Chondrocyte (in vitro differentiated cells): ENCODE data around the gene NTRK3. TPM values are rescaled to one million over a fixed set of nuclear protein-coding genes. Genes with fewer than 3 reads are reported as not detected.

Experiments
- DNase-seq: peaks from one replicate; pipeline ENCODE4 v3.0.0; 2021; ENCODE audit warnings: mixed read lengths, low spot score
- H3K27ac Mint-ChIP-seq: one replicate; pipeline ENCODE4 v1.8.0; 2021; ENCODE audit warnings: mild to moderate bottlenecking, moderate library complexity, mixed read lengths; ENCODE audit not compliant: unreplicated experiment
- H3K27me3 Mint-ChIP-seq: 2 replicates; pipeline ENCODE4 v1.8.0; 2021; ENCODE audit warnings: low read depth, mixed read lengths
- H3K36me3 Mint-ChIP-seq: 2 replicates; pipeline ENCODE4 v1.8.0; 2021; ENCODE audit warnings: low read depth, mixed read lengths
- H3K4me1 Mint-ChIP-seq: 2 replicates; pipeline ENCODE4 v1.8.0; 2021; ENCODE audit warnings: low read depth, mild to moderate bottlenecking, mixed read lengths
- H3K4me3 Mint-ChIP-seq: one replicate; pipeline ENCODE4 v1.8.0; 2021; ENCODE audit warnings: mild to moderate bottlenecking, moderate library complexity, mixed read lengths; ENCODE audit not compliant: unreplicated experiment
- H3K9me3 Mint-ChIP-seq: 2 replicates; pipeline ENCODE4 v1.8.0; 2021; ENCODE audit warnings: low read depth, mixed read lengths
- CTCF ChIP-seq: fragments of 200-600 bp; sonication (generic); IDR thresholded peaks from 2 replicates; pipeline ENCODE4 v1.5.0; 2021; ENCODE audit warnings: antibody characterized with exemption, mild to moderate bottlenecking, moderate library complexity
- total RNA-seq: library from RNA; stranded (reverse); gene quantifications from 3 replicates; pipeline ENCODE4 v1.2.1, GENCODE V29; 2021

The NTRK3 gene
- total RNA-seq, 1 donor from 2014 or later, result not detected

- no peaks in the 10 kb centered on the region for H3K36me3 Mint-ChIP-seq
- no peak overlapping the region for H3K27ac Mint-ChIP-seq
- no peaks in the 10 kb centered on the region for H3K4me1 Mint-ChIP-seq
- H3K27me3 Mint-ChIP-seq, result peaks cover 5% of the 10 kb centered on the region
- no peak for DNase-seq
- TF ChIP-seq CTCF, result no peak
- no peak overlapping the region for H3K4me3 Mint-ChIP-seq
- peaks cover 16% of the 10 kb centered on the region for H3K9me3 Mint-ChIP-seq
Observed at GRCh38 chr15:88032787-88033186, 223.8 kb downstream of the NTRK3 start.

GRCh38 chr15:88031461-88031860, 225.1 kb downstream of the NTRK3 start:
- no peak overlapping the region for H3K4me3 Mint-ChIP-seq
- no peak overlapping the region for H3K27ac Mint-ChIP-seq
- H3K36me3 Mint-ChIP-seq, result no peaks in the 10 kb centered on the region
- H3K4me1 Mint-ChIP-seq, result no peaks in the 10 kb centered on the region
- peaks cover 21% of the 10 kb centered on the region for H3K9me3 Mint-ChIP-seq
- peaks cover 5% of the 10 kb centered on the region for H3K27me3 Mint-ChIP-seq
- TF ChIP-seq CTCF, result no peak
- no peak for DNase-seq

- Mint-ChIP-seq H3K4me1 (no peaks in the 10 kb centered on the region), H3K27me3 (no peaks in the 10 kb centered on the region), H3K4me3 (no peak overlapping the region), H3K27ac (no peak overlapping the region), H3K9me3 (peaks cover 34% of the 10 kb centered on the region), H3K36me3 (no peaks in the 10 kb centered on the region)
- TF ChIP-seq CTCF, result no peak
- DNase-seq, result no peak
Observed at GRCh38 chr15:88029696-88030095, 226.8 kb downstream of the NTRK3 start.

- no peak for DNase-seq
- Mint-ChIP-seq H3K27me3 (no peaks in the 10 kb centered on the region), H3K4me1 (no peaks in the 10 kb centered on the region), H3K36me3 (no peaks in the 10 kb centered on the region), H3K27ac (no peak overlapping the region), H3K9me3 (peaks cover 37% of the 10 kb centered on the region), H3K4me3 (no peak overlapping the region)
- TF ChIP-seq CTCF, result no peak
Observed at GRCh38 chr15:88028024-88028423, 228.5 kb downstream of the NTRK3 start.

- no peak for DNase-seq
- H3K36me3 Mint-ChIP-seq, result no peaks in the 10 kb centered on the region
- no peak overlapping the region for H3K27ac Mint-ChIP-seq
- no peak overlapping the region for H3K4me3 Mint-ChIP-seq
- TF ChIP-seq CTCF, result no peak
- H3K4me1 Mint-ChIP-seq, result no peaks in the 10 kb centered on the region
- H3K27me3 Mint-ChIP-seq, result no peaks in the 10 kb centered on the region
- peaks cover 31% of the 10 kb centered on the region for H3K9me3 Mint-ChIP-seq
Observed at GRCh38 chr15:88023914-88024313, 232.6 kb downstream of the NTRK3 start.
